ENCODE results near the gene GRID2.

DNA sequence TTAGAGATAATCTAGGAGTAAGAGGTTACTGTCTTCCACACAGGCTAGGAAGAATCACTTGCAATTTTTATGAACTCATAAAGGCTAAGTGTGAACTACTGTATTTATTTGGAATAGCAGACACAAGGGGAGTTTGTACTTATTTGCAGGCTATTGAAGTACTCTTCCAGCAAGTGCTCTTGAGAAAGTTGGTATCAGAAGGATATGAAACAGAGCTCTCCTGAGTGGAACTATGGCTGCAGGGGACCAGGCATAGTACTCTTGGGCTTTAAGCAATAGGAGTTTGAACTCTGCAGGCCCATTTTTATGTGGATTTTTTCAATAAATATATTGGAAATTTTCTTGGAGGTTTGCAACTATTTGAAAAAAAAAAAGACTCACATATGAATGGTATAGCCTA, 768.5 kb downstream of the GRID2 start:
- TF ChIP-seq POLR2A (IDR thresholded peaks at IDR 0.05; ENCODE audit: low read length) (no peak), GATA1 (IDR thresholded peaks at IDR 0.05; ENCODE audit: low read depth, low read length) (no peak)

All from erythroblast (primary cell).